ENCODE measurements around the gene DLGAP5.

The DLGAP5 gene

DNA sequence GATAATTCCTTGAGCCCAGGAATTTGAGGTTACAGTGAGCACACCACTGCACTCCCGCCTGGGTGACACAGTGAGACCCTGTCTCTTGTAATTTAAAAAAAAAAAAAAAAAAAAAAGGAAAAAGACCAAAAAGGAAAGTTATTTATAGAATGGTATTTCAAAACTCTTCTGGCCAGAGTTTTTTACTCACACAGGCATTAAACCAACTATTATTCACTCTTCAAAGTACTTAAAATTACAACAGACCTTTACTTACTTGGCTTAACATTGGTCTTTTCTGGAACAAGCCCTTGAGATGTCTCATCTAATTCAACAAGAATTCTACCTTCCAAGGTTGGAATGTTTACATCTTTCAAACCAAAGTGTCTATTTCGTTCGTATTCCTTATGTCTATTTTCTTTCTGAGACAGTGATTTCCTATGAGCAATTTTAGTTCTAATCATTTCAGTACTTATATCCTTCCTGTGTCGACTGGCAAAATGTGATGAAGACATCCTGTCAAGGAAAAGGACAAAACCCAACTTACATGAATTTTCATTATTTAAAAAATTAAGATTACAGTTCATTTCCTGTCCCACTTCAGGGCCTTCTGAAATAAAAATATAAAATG, 2.6 kb downstream of the DLGAP5 start:
- no peak for DNase-seq (ENCODE audit: low spot score)
- FAIRE-seq, result no peak

GRCh38 chr14:55180434-55180833, 11.0 kb downstream of the DLGAP5 start:
- DNase-seq (ENCODE audit: low spot score), result no peak
- peak; percentile 58 for FAIRE-seq

DNA sequence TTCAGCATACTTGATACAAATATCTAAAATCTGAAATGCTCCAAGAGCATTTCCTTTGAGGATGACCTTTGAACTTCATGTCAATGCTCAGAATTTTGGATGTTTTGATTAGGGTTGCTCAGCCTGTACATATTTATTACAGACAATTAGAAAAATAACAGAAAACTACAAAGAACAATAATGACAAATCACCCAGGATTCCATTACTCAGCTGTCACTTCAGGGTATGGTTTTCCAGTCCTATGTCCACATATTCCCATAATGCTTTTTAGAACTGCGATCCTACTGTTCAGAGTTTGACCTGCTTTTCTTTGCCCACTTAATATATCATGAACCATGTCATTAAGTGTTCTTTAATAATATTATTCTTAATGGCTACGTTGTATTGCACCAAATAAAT, 11.4 kb downstream of the DLGAP5 start:
- DNase-seq (ENCODE audit: low spot score), result no peak
- no peak for FAIRE-seq

GRCh38 chr14:55170526-55170925, 20.9 kb downstream of the DLGAP5 start:
- DNase-seq (ENCODE audit: low spot score) (no peak), FAIRE-seq (no peak)

- FAIRE-seq, result no peak
Observed at GRCh38 chr14:55160989-55161388, 30.4 kb downstream of the DLGAP5 start.

DNA sequence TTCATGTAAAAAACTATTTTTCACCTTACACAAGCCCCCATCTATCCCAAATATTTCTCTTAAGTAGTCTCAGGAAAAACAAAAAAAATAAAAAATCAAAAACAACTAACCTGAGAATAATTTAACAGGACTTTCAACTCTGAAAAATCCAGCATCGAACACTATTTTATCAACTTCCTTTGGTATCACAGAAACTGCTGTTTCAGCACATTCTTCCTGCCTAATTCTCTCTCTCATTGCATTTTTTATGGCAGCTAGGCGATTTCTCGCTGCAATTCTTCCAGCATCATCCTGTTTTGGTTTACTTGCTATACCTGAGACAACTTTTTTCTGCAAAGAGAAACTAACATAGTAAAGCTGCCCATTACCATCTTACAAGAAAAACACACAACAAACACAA, 33.0 kb downstream of the DLGAP5 start:
- DNase-seq (ENCODE audit: low spot score), result no peak
- FAIRE-seq, result no peak

More at GRCh38 chr14:55160989-55161388, 30.4 kb downstream of the DLGAP5 start:
- DNase-seq (ENCODE audit: low spot score), result peak; percentile 15

DNA sequence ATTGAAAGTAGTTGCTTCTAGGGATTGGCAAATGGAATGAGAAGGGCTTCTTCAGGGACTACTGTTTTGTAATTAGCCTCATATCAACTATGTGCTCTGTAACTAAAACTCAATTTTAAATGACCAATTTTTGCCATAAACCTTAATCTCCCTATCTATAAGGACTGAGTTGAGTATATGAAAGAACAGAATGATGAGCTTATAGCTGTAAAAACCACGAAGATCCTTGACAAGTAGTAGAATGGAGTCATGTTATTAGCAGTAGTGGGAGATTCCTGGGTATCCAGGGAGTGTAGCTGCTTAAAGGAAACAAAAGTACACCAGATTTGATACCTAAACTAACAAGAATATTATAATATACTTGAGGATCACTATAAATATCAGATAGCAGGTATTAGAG, 34.3 kb downstream of the DLGAP5 start:
- no peak for DNase-seq (ENCODE audit: low spot score)
- peak; percentile 13 for FAIRE-seq

GRCh38 chr14:55153951-55154350, 37.4 kb downstream of the DLGAP5 start:
- DNase-seq (ENCODE audit: low spot score) (no peak), FAIRE-seq (no peak)

GRCh38 chr14:55152052-55152753, 39.2 kb downstream of the DLGAP5 start:
- DNase-seq (ENCODE audit: low spot score) (no peak), FAIRE-seq (no peak)

GRCh38 chr14:55151601-55152000, 39.8 kb downstream of the DLGAP5 start:
- FAIRE-seq, result no peak
- no peak for DNase-seq (ENCODE audit: low spot score)

GRCh38 chr14:55146425-55146824, 45.0 kb downstream of the DLGAP5 start:
- DNase-seq (ENCODE audit: low spot score) (no peak), FAIRE-seq (no peak)

- FAIRE-seq, result no peak
- no peak for DNase-seq (ENCODE audit: low spot score)
Observed at GRCh38 chr14:55142466-55142865, 48.9 kb downstream of the DLGAP5 start.

GRCh38 chr14:55141825-55142224, 49.6 kb downstream of the DLGAP5 start:
- FAIRE-seq (no peak), DNase-seq (ENCODE audit: low spot score) (no peak)

DNA sequence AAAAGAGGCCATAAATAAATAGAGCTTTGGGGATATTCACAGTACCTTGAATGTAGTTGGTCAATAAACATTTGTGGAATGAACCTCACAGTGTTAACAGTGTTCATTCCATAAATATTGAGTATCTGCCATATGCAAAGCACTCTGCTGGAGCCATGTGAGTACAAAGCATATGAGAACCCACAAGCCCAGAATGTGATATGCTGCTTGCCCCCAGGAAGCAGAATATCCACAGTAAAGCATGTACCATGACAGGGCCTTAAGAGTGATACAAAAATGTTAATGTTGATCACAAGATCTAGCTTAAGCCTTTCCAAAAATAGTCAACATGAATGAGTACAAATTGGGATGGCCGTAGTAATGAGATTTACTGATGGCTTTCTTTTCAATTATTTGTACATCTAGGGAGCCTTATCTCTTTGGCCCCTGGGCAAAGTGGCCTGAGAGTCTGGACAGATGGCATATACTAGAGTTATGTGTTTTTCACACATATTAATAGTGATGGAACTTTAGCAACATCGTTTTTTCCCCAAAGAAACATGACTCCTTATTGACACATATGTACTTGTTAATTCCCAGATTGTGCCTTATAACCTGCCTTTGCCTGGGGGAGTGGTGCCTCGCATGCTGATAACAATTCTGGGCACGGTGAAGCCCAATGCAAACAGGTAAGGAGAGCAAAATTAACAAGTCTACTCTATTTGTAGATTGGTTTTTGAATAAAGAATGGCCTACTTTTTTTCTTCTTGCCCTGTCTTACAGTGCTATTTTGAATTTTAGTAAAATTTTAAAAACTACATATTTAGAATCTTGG, 51.5 kb downstream of the DLGAP5 start:
- DNase-seq (ENCODE audit: low spot score) (no peak), FAIRE-seq (peak; percentile 9)

- peak; percentile 79 for FAIRE-seq
- no peak for DNase-seq (ENCODE audit: low spot score)
Observed at GRCh38 chr14:55139141-55139540, 52.2 kb downstream of the DLGAP5 start.

DNA sequence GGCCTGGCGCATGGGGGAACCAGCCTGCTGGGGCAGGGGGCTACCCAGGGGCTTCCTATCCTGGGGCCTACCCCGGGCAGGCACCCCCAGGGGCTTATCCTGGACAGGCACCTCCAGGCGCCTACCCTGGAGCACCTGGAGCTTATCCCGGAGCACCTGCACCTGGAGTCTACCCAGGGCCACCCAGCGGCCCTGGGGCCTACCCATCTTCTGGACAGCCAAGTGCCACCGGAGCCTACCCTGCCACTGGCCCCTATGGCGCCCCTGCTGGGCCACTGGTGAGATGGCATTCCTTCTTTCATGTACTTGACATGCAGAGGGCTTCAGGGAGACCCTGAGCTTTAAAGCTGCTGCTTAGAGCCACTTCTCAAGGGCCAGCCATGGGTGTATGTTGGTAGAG, 53.3 kb downstream of the DLGAP5 start:
- FAIRE-seq, result no peak
- DNase-seq (ENCODE audit: low spot score), result no peak

DNA sequence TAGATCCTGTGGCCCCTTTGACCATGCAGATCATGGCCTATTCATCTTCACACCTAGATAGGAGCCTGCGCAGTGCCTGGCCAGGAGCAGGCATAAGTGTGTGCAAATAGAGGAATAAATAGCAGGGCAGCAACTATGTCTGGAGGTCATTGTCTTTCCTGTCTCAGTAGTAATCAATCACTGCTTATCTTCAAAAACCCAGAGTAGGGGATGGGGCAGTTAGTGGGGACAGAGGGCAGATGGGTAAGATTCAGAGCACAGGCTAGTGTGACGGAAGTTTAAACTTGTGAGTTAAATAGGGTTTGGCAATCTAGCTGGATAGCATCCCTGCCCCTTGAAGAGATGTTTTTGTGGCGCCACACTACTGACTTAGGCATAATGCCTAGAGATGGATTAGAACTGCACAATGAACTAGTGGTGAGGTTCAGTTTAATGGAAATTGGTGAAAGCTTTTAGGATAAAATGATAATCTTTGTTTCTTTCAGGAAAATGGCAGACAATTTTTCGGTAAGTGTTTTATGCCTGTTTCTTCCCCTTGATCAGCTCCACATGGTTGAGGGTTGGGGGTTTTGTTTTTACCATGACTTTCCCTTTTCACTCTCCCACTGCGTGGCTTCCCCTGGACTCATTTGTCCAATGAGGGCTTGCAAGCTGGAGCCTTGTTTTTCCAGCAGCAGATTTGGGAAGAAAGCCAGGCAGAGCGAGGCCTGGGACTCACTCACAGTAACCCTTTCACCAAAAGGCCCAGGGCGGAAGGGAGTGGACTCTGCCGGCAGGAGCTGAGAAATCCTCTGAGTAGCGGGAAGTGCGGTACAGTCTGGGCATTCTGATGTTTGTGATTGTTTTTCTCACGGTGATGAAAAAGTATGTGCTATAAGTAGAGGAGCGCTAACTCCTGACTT, 54.2 kb downstream of the DLGAP5 start:
- DNase-seq (ENCODE audit: low spot score), result no peak
- FAIRE-seq, result no peak

GRCh38 chr14:55136241-55136640, 55.1 kb downstream of the DLGAP5 start:
- no peak for FAIRE-seq

DNA sequence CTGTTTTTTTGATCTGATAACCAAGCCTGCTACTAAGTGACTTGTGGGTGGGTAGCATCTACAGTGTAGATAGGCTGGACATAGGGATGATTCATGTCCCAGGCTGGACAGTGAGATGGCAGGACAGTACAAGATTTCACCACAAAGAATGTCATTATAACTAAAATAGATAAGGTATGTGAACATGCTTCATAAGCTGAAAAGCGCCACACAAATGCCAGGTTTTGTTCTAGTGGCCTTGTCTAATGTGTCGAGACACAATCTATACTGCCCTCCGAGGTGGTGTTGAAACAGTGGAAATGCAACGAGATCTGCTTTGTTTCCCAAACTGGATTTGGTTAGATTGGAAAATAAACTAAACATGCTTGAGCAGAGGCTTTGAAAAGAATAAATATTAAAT, 58.0 kb downstream of the DLGAP5 start:
- DNase-seq (ENCODE audit: low spot score) (no peak), FAIRE-seq (peak; percentile 62)

More at GRCh38 chr14:55136241-55136640, 55.1 kb downstream of the DLGAP5 start:
- DNase-seq (ENCODE audit: low spot score), result no peak

GRCh38 chr14:55131370-55132137, 59.8 kb downstream of the DLGAP5 start:
- DNase-seq (ENCODE audit: low spot score), result no peak
- FAIRE-seq, result peak; percentile 67

DNA sequence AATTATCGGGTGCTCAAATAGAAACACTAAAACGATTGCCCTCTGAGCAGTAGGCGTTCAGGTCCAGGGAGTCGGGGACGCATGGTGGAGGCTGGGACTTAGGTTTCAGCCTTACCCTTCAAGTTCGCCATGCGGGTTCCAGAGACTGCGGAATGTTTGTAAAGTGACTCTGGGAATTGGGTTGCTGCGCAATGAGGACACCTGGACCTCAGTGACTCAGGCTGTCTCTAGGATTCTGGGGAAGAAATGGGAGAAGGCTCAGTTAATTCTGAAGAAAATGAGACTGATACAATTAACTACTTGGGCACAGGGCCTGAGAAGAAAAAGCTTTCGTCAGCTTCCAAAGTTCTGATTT, 61.2 kb downstream of the DLGAP5 start:
- DNase-seq (ENCODE audit: low spot score), result no peak

More for the DNA sequence above, 61.2 kb downstream of the DLGAP5 start:
- FAIRE-seq, result no peak
